ENCODE measurements around the gene WBP1L.
"Not testable (repeated sequence)": the region's sequence is repeated elsewhere in the genome, so short reads cannot be mapped to it uniquely, and the experiment has no call there.

Gene WBP1L

DNA sequence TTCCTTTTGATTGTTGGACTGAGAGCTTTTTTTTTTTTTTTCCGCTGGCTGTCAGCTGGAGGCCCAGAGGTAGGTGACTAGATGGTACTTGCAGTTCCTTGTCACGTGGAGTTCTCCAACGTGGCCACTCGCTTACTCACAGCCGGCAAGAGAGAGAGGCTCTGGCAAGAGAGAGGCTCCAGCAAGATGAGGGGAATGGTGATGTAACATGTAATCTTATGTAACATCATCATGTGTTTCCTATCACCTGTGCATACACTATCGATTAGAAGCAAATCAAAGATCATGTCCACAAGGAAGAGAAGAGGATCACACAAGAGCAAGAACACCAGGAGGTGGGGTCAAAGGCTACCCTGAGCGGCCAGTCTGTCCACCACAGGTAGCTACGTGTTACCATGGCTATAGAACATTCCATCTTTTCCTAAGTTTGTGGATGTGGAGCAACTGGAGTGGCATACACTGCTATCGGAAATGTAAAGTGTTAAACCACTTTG, 106.3 kb downstream of the WBP1L start:
- no peak for DNase-seq

DNA sequence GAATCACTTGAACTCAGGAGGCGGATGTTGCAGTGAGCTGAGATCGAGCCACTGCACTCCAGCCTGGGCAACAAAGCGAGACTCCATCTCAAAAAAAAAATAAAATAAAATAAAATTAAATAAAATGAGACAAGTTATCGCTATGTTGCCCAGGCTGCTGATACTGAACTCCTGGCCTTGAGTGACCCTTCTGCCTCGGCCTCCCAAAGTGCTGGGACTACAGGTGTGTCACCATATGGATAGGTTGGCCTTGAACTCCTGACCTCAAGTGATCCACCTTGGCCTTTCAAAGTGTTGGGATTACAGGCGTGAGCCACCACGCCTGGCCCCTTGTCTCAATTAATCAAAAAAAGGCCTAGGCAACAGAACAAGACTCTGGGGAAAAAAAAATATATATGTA, 109.5 kb downstream of the WBP1L start:
- DNase-seq = not testable (repeated sequence)

DNA sequence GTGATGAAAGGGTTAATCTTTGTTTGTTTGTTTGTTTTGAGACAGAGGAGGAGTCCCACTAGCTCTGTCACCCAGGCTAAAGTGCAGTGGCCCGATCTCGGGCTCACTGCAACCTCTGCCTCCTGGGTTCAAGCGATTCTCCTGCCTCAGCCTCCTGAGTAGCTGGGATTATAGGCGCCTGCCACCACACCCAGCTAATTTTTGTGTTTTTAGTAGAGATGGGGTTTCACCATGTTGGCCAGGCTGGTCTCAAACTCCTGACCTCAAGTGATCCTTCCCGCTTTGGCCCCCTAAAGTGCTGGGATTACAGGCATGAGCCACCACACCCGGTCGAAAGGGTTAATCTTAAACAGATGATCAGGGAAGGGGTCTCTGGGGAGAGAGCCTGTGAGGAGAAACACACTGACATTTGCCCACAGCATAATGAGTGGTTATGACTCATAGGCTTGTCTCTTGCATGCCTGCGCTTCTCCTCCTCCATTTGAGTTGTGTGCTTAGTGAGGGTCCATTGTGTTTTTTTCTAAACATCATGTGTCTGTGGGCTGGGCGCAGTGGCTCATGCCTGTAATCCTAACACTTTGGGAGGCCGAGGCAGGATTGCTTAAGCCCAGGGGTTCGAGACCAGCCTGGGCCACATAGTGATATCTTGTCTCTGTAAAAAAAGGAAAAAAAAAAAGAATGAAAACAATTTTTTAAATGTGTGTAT, 112.1 kb downstream of the WBP1L start:
- DNase-seq = not testable (repeated sequence)

DNA sequence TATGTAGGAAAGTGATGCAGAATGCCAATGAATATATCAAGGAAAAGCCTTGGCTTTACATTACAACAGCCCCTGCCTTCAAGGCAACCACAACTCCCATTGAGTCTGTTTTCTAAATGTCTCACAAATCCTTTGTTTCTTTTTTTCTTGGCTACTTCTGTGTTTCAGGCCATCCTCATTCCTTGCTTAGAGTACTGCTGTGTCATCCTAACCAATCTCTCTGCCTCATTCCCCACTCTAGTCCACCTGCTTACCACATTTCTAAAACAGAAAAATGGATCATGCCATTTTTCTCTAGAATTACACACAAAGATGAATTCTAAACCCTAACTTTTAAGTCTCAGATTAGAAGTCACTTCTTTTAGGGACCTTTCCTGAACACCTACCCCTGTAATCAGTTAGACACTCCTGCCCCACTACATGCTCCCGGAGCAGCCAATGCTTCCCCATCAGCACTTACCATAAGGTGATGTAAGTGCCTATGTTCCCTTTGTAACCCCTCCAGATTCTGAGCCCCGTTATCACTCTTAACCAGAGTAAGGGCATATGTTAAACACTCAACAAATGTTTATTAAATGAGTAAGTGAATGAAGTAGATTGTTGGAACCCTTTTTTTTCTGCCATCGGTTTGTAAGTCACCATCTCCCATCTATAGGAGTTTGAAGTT, 113.1 kb downstream of the WBP1L start:
- DNase-seq = no peak

DNA sequence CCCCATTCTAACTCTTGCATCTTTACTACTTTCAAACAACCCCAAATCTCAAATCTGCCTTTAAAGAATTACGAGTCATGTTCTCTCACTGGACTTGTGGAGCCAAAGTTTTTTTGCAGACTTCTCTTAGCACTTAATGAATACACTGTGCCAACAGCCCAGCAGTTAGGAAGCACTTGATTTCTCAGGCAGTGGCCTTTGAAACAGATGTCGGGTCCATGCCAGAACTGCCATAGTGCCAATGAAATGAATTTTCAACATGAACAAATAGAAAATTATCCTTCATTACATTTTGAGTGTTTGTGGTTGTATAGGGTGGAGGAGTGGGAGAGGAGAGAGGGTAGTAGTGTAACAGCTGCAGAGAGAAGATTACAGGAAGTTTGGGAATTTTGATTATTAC, 116.2 kb downstream of the WBP1L start:
- no peak for DNase-seq

DNA sequence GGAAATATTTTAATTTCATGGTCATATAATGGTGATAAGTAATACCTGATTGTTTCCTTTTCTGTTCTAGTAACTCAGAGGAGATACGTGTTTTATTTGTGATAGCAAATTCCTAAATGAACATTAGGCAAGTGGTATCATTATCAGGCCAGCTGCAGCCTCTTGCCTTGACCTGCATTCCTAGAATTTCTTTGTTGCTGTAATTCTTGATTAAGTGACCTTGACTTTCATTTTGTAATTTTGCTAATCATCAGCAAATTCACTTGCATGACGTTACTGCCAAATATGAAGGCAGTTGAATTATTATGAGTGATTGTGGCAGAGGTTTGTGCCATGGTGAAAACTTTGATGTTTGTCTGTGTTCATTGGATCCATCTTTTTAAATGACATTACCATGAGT, 119.9 kb downstream of the WBP1L start:
- DNase-seq = no peak

DNA sequence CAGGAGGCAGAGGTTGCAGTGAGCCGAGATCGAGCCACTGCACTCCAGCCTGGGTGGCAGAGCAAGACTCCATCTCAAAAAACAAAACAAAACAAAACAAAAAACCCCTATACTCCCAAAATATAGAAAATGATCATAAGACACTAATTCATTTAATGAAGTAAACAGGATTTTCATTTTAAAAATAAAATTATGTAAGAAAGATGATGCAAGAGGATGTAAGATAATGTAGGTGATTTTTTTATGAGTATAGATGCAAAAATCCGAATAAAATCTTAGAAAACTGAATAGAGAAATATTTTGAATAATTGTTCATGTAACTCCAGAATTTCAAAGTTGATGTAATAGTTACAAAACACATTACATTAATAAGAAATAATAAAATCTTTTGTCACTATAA, 121.9 kb downstream of the WBP1L start:
- DNase-seq = no peak

Measured in NCI-H526 treated with DMSO at 0.1 percent for 48 hours (cell line).